AG09309 (cell line): ENCODE data around the gene AACS.
A peak's percentile ranks its signal among the peaks of the same experiment; 100 is the strongest.
"Not testable (repeated sequence)": the region's sequence is repeated elsewhere in the genome, so short reads cannot be mapped to it uniquely, and the experiment has no call there.

Source experiments
- DNase-seq: peaks from one replicate; pipeline ENCODE4 v3.0.0-alpha.2; 2010; ENCODE audit warnings: low read depth
- H3K4me3 ChIP-seq: 2 replicates; pipeline ENCODE4 v1.5.1; 2011; ENCODE audit warnings: mild to moderate bottlenecking, low read depth, low read length, moderate library complexity; ENCODE audit not compliant: control insufficient read depth
- TF ChIP-seq, protein P1 (sequence below): IDR thresholded peaks from 2 replicates; pipeline ENCODE4 v1.5.1; 2011; ENCODE audit warnings: mild to moderate bottlenecking, low read depth, low read length, inconsistent platforms; ENCODE audit not compliant: insufficient read depth, control insufficient read depth; ENCODE audit errors: missing control alignments

AACS gene

DNA sequence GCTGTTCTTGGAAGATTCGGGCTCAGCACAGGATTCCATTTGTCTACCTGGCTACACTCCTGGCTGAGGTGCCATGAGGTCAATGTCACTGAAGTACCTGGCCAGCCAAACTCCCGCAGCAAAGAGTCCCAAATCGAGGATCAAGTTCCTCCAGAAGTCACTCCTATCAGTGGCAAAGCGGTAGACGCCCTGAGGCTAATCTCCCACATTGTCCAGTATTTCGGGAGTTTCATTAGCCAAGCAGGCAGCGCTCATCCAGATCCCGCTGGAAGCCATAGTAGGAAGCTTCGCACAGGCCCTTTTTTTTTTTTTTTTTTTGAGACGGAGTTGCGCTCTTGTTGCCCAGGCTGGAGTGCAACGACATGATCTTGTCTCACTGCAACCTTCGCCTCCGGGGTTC, 8.9 kb upstream of the AACS start:
- no peak overlapping the region for H3K4me3 ChIP-seq
- no peak for DNase-seq
- TF ChIP-seq, protein P1, sequence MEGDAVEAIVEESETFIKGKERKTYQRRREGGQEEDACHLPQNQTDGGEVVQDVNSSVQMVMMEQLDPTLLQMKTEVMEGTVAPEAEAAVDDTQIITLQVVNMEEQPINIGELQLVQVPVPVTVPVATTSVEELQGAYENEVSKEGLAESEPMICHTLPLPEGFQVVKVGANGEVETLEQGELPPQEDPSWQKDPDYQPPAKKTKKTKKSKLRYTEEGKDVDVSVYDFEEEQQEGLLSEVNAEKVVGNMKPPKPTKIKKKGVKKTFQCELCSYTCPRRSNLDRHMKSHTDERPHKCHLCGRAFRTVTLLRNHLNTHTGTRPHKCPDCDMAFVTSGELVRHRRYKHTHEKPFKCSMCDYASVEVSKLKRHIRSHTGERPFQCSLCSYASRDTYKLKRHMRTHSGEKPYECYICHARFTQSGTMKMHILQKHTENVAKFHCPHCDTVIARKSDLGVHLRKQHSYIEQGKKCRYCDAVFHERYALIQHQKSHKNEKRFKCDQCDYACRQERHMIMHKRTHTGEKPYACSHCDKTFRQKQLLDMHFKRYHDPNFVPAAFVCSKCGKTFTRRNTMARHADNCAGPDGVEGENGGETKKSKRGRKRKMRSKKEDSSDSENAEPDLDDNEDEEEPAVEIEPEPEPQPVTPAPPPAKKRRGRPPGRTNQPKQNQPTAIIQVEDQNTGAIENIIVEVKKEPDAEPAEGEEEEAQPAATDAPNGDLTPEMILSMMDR, result no peak

- DNase-seq, result no peak
- no peak overlapping the region for H3K4me3 ChIP-seq
- TF ChIP-seq, protein P1, result no peak
Measured at GRCh38 chr12:125057708-125058107, 7.5 kb upstream of the AACS start.

GRCh38 chr12:125061229-125061628, 4.0 kb upstream of the AACS start:
- no peak overlapping the region for H3K4me3 ChIP-seq
- TF ChIP-seq, protein P1, result no peak
- DNase-seq, result no peak

- not testable (repeated sequence) for H3K4me3 ChIP-seq, DNase-seq
Measured at GRCh38 chr12:125063522-125063921, 1.7 kb upstream of the AACS start.

GRCh38 chr12:125064492-125064891, 743 bp upstream of the AACS start:
- TF ChIP-seq, protein P1, result no peak
- no peak overlapping the region; the same call in 1 of the 2 replicates for H3K4me3 ChIP-seq
- no peak for DNase-seq

GRCh38 chr12:125065919-125066570, 810 bp downstream of the AACS start:
- TF ChIP-seq, protein P1, result no peak
- DNase-seq, result no peak
- H3K4me3 ChIP-seq, result peak overlapping the region; percentile 53

GRCh38 chr12:125068391-125068790, 3.2 kb downstream of the AACS start:
- H3K4me3 ChIP-seq, result no peak overlapping the region
- TF ChIP-seq, protein P1, result no peak
- no peak for DNase-seq
